Upper lobe of right lung (tissue), 1 donor: ENCODE results near the gene FAM149A. TPM values are rescaled to one million over a fixed set of nuclear protein-coding genes. Genes with fewer than 3 reads are reported as not detected.

ENCODE experiments used
- ATAC-seq: fragments of 200-7000 bp; cut with Tn5 transposase; one replicate; pipeline ENCODE4 v1.9.1; 2020; ENCODE audit warnings: mild to moderate bottlenecking, moderate library complexity
- DNase-seq: peaks from one replicate; pipeline ENCODE4 v3.0.0-alpha.2; 2020
- H3K27ac ChIP-seq: fragments of 200-600 bp; one replicate; pipeline ENCODE4 v1.8.0; 2022
- H3K27me3 ChIP-seq: fragments of 200-600 bp; one replicate; pipeline ENCODE4 v1.8.0; 2022; ENCODE audit warnings: mild to moderate bottlenecking
- H3K36me3 ChIP-seq: fragments of 200-600 bp; one replicate; pipeline ENCODE4 v1.8.0; 2022
- H3K4me1 ChIP-seq: fragments of 200-600 bp; one replicate; pipeline ENCODE4 v1.8.0; 2022
- H3K4me3 ChIP-seq: fragments of 200-600 bp; one replicate; pipeline ENCODE4 v1.8.0; 2022; ENCODE audit warnings: mild to moderate bottlenecking
- H3K9me3 ChIP-seq: fragments of 200-600 bp; one replicate; pipeline ENCODE4 v1.8.0; 2022
- CTCF ChIP-seq: fragments of 200-600 bp; IDR thresholded peaks from one replicate; pipeline ENCODE4 v1.8.0; 2022; ENCODE audit warnings: antibody characterized with exemption
- intact Hi-C: fragments of 100-400 bp; cut with DNase I; formaldehyde crosslinking; loops from one replicate; pipeline ENCODE4 v1.11.0; 2022
- total RNA-seq: library from RNA; stranded (reverse); fragmentation: NEBNext Ultra II Directional; extraction: Animal tissue kit (Norgen Biotek cat#: 25700); gene quantifications from one replicate; pipeline ENCODE4 v1.2.1, GENCODE V29; 2021
- donor health status: DM: no; HTN: yes; CAD: no; lungs with severe emphysema.

FAM149A gene
- total RNA-seq, 1 donor from 2014 or later = 16.4 TPM

- H3K9me3 ChIP-seq = no peaks in the 10 kb centered on the region
- H3K4me3 ChIP-seq = peak within 1 kb of the TSS; percentile 69
- no peak for TF ChIP-seq CTCF
- peak within 1 kb of the TSS; percentile 76 for H3K27ac ChIP-seq
- DNase-seq = no peak
- H3K4me1 ChIP-seq = peaks cover 18% of the 10 kb centered on the region
- H3K36me3 ChIP-seq = no peaks in the 10 kb centered on the region
- peak; percentile 37 for ATAC-seq
- intact Hi-C loops = no loop called here
- no peaks in the 10 kb centered on the region for H3K27me3 ChIP-seq
These were observed 35.7 kb upstream of the FAM149A start, which contains the start of gene TLR3 for GRCh38 chr4:186068581-186069348. TLR3 (plus strand) TSS chr4:186069156; CDS start chr4:186076620, 7,464 bp downstream.

GRCh38 chr4:186069729-186070128 is 34.8 kb upstream of the FAM149A start:
- no peak for ATAC-seq
- Histone ChIP-seq H3K36me3 (no peaks in the 10 kb centered on the region), H3K4me1 (peaks cover 20% of the 10 kb centered on the region), H3K27ac (peak overlapping the region; percentile 76), H3K9me3 (no peaks in the 10 kb centered on the region), H3K4me3 (peak overlapping the region; percentile 69), H3K27me3 (no peaks in the 10 kb centered on the region)
- TF ChIP-seq CTCF = no peak
- intact Hi-C loops = no loop called here
- no peak for DNase-seq

- ATAC-seq = no peak
- TF ChIP-seq CTCF = no peak
These were observed 32.0 kb upstream of the FAM149A start for GRCh38 chr4:186072516-186072915.

GRCh38 chr4:186074189-186074588 is 30.3 kb upstream of the FAM149A start:
- peak; percentile 86 for DNase-seq
- Histone ChIP-seq H3K36me3 (no peaks in the 10 kb centered on the region), H3K4me1 (peaks cover 20% of the 10 kb centered on the region), H3K27ac (peak overlapping the region; percentile 24), H3K4me3 (no peak overlapping the region), H3K9me3 (no peaks in the 10 kb centered on the region), H3K27me3 (no peaks in the 10 kb centered on the region)
- no peak for TF ChIP-seq CTCF
- ATAC-seq = peak; percentile 97
- intact Hi-C loops = no loop called here

More at GRCh38 chr4:186072516-186072915, 32.0 kb upstream of the FAM149A start:
- Histone ChIP-seq H3K27me3 (no peaks in the 10 kb centered on the region), H3K27ac (no peak overlapping the region), H3K9me3 (no peaks in the 10 kb centered on the region), H3K36me3 (no peaks in the 10 kb centered on the region), H3K4me1 (peaks cover 20% of the 10 kb centered on the region), H3K4me3 (no peak overlapping the region)
- DNase-seq = no peak
- intact Hi-C loops = no loop called here

GRCh38 chr4:186078981-186079638 is 25.4 kb upstream of the FAM149A start:
- no peaks in the 10 kb centered on the region for H3K27me3 ChIP-seq
- no peak for TF ChIP-seq CTCF
- H3K4me3 ChIP-seq = no peak overlapping the region
- DNase-seq (no peak), ATAC-seq (peak; percentile 33)
- no peaks in the 10 kb centered on the region for H3K36me3 ChIP-seq
- no peak overlapping the region for H3K27ac ChIP-seq
- no peaks in the 10 kb centered on the region for H3K4me1 ChIP-seq
- no peaks in the 10 kb centered on the region for H3K9me3 ChIP-seq
- intact Hi-C loops = no loop called here
